Retinal pigment epithelial cell (primary cell): ENCODE results near the gene SINHCAF.

Source experiments
- DNase-seq: peaks from one replicate; pipeline ENCODE4 v3.0.0-alpha.2; 2010; ENCODE audit warnings: low read depth
- H3K4me3 ChIP-seq: 2 replicates; pipeline ENCODE4 v1.5.1; 2011; ENCODE audit warnings: mild to moderate bottlenecking, low read length, control low read depth, moderate library complexity
- CTCF ChIP-seq: conservative IDR thresholded peaks from 2 replicates; pipeline ENCODE4 v1.5.1; 2011; ENCODE audit warnings: low read depth, low read length, control low read depth, inconsistent platforms

The SINHCAF gene

GRCh38 chr12:31234053-31234840, 91.7 kb downstream of the SINHCAF start:
- no peak for DNase-seq
- H3K4me3 ChIP-seq: no peak overlapping the region

GRCh38 chr12:31233061-31233730, 92.8 kb downstream of the SINHCAF start:
- no peak for DNase-seq
- no peak for TF ChIP-seq CTCF
- no peak overlapping the region for H3K4me3 ChIP-seq

More at GRCh38 chr12:31234053-31234840, 91.7 kb downstream of the SINHCAF start:
- TF ChIP-seq CTCF: no peak

- no peak for DNase-seq
- no peak overlapping the region for H3K4me3 ChIP-seq
- no peak for TF ChIP-seq CTCF
Observed at GRCh38 chr12:31232361-31232965, 93.5 kb downstream of the SINHCAF start.

- no peak for TF ChIP-seq CTCF
Observed at GRCh38 chr12:31231611-31232360, 94.2 kb downstream of the SINHCAF start.

More at GRCh38 chr12:31231611-31232360, 94.2 kb downstream of the SINHCAF start:
- DNase-seq: no peak
- no peak overlapping the region for H3K4me3 ChIP-seq
